ENCODE data around the gene LRRC37A.
"Not testable (repeated sequence)": the region's sequence is repeated elsewhere in the genome, so short reads cannot be mapped to it uniquely, and the experiment has no call there.

LRRC37A gene

DNA sequence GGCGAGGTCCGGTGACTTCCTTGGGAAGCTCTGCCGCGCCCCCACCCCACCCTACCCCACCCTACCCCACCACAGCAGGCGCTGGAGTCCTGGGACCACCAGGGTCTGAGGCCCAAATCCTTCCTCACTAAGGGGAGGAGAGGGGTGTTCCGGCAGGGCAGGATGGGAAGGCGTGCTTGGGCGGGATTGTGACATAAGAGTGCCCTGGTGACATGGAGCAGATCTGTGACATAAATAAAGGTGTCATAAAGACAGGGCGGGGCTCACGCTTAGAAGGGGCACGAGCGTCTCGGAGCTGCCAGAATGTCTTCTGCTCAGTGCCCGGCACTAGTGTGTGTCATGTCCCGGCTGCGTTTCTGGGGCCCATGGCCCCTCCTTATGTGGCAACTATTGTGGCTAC lies at the start of gene LRRC37A:
LRRC37A (plus strand) TSS at position 301 of the 400 bp plus-strand sequence; CDS start at position 304, 3 bp downstream.
- DNase-seq: not testable (repeated sequence)

DNA sequence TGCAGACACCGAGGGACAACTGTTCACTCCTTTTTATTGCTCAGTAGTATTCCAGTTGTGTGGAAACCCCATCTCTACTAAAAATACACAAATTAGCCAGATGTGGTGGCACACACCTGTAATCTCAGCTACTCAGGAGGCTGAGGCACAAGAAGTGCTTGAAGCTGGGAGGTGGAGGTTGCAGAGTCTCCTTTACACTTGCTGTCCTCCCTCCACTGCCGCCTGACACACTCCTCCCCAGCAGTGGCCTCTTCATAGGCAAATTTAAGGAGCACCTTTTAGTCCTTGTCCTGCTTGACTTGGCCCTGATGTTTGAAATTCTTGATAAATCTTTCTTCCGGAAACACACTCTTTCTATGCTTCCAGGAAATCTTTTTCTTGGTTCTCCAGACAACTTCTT lies 45.8 kb upstream of the LRRC37A start:
- DNase-seq: not testable (repeated sequence)

DNA sequence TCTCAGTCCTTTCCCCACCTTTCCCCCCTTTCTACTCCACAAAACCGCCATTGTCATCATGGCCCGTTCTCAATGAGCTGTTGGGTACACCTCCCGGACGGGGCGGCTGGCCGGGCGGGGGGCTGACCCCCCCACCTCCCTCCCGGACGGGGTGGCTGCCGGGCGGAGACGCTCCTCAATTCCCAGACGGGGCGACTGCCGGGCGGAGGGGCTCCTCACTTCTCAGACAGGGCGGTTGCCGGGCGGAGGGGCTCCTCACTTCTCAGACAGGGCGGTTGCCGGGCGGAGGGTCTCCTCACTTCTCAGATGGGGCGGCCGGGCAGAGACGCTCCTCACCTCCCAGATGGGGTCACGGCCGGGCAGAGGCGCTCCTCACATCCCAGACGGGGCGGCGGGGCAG lies 42.1 kb upstream of the LRRC37A start:
- DNase-seq: not testable (repeated sequence)

DNA sequence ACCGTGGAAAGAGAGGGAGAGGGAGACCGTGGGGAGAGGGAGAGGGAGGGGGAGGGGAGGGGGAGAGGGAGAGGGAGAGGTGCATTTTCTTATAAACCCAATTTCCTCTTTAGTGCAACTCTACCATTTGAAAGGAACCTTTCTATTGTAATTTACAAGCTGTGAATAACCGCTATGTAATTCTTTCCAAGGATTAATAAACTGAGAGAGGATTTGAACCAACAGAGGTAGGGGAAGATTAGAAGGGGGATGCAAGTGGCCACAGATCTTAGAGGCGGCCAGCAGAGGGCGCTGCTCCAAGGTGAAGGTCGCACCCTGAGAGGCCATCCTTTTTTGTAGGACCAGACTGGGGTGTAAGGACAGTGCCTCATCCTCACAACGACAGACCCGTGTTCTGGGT lies 41.2 kb upstream of the LRRC37A start:
- not testable (repeated sequence) for DNase-seq

DNA sequence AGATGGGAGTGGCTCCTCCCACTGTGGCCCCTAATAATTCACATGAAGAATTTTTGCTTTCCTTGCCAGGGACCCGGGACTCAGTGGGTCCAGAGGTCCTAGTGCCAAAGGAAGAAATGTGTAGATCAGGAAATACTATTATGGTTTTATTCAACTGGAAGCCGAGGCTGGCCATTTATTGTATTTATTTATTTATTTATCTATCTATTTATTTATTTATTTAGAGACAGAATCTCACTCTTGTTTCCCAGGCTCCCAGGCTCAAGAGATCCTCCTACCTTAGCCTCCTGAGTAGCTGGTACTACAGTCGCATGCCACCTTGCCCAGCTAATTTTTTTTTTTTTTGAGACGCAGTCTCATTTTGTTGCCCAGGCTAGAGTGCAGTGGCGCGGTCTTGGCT lies 40.7 kb upstream of the LRRC37A start:
- DNase-seq: not testable (repeated sequence)

DNA sequence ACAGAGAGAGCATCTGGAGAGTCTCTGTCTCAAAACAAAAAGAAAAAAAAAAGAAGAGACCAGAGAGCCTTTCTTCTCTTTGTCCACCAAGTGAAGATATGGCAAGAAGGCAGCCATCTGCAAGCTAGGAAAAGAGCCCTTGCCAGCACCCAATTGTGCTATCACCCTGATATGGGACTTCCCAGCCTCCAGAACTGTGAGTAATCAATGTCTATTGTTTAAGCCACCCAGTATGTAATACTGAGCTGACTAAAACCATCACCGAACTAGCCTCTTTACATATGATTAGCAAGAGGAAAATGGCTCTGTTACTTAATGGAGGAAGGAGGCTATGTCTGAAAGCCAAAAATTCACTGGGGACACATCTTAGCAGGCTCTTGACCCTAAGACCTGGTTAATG lies 38.6 kb upstream of the LRRC37A start:
- not testable (repeated sequence) for DNase-seq

DNA sequence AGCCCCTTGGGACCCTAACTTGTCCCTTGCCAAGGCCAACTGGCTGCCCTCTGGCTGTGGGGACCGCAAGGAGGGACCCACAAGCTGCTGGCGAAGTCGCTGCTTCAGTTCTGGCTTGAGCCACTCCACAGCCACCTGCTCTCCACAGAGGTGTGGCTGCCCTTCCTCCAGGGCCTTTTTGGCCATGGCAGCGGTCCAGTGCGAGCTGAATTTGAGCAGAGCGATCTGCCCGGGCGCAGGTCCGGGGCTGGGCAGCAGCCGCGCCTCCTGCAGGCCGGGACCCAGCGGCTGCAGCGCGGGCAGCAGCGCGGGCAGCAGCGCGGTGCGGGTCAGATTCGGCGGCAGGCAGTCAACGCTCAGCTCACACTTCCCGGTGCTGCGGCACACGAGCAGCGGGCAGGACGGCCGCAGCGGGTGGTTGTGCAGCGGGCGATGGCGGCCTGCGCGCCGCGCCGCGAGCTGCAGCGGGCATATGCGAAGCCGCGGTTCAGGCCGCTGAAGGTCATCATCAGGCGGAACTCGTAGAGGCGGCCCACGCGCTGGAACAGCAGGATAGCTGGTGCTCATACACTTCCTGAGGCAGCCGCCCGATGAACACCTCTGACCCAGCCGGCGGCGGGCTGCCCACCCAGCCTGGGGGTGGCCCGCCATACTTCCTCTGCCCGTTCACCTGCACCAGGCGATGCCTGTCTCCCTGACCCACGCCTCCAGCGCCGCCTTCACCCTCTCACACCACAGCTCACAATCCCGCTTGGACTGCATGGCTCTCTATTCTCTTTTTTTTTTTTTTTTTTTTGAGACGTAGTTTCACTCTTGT lies 34.9 kb upstream of the LRRC37A start:
- not testable (repeated sequence) for DNase-seq

DNA sequence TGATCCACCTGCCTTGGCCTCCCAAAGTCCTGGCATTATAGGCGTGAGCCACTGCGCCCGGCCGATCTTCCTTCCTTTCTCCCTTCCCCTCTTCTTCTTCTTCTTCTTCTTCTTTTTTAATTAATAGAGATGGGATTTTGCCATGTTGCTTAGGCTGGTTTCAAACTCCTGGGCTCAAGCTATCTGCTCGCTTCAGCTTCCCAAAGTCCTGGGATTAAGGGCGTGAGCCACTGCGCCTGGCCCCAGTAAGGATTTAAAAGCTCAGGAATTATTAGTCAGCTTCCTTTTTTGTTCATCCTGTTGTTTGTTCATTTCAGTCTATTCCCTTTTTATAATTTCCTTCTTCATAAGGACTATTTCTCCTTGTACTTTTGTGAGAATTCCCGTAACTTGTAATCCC lies 32.7 kb upstream of the LRRC37A start:
- no peak for DNase-seq

DNA sequence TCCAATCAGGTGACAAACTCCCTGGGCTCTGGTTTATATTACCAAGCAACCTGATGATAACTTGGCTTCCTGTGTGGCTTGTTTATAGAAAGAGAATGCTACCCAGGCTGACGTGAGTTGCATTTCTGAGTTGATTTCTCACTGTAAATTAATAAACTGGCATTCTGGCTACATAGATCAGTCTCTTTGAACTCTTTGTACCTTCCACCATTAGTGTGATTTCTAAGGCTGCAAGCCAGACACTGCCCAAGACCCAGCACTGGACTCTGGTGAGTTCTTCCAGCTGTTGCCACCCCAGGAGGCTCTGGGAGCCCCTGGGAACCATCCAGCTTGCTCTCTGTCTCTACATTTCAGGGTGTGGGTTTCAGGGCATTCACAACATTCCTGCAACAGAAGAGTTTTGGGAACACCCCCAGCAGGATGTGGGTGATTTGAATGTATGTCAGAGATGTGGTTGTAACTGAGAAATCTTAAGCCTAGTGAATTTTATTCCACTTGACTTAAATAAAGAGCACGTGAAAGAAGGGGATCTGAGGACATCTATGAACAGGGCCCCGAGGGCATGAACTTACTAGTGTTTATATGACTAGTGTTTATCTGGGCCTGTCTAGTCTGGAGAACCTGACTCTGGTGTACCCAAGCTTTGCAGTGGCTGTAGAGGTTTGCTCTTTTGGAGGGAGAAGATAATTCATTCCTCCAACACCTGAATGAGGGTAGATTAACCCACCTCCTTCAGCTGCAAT lies 30.3 kb upstream of the LRRC37A start:
- DNase-seq: no peak

DNA sequence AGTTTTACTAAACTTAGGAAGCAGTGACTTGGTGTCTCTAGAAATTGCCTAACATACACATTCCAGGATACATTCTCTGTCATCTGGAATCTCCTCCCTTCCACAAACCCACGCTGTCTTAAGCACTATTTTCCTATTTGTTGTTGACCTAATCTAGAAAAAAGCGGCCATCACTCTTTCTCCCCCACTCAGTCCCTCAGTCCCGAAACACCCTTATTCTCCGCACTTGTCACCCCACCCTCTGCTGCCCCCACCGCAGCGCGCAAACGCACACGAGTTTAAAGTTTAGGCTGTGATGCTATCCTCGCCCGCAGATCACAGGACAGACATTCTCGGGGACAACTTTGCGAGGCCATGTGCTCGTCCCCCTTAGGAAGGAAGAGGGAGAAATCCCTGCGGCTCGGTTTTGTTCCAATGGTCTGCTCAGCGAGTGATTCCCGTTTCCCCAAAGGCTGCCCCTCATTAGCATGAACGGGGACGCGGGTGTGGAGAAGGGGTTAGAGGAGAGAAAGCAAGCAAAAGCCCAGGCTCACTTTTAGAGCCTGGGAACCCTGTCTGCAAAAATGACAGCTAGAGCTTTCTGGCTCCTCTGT lies 28.8 kb upstream of the LRRC37A start:
- not testable (repeated sequence) for DNase-seq

DNA sequence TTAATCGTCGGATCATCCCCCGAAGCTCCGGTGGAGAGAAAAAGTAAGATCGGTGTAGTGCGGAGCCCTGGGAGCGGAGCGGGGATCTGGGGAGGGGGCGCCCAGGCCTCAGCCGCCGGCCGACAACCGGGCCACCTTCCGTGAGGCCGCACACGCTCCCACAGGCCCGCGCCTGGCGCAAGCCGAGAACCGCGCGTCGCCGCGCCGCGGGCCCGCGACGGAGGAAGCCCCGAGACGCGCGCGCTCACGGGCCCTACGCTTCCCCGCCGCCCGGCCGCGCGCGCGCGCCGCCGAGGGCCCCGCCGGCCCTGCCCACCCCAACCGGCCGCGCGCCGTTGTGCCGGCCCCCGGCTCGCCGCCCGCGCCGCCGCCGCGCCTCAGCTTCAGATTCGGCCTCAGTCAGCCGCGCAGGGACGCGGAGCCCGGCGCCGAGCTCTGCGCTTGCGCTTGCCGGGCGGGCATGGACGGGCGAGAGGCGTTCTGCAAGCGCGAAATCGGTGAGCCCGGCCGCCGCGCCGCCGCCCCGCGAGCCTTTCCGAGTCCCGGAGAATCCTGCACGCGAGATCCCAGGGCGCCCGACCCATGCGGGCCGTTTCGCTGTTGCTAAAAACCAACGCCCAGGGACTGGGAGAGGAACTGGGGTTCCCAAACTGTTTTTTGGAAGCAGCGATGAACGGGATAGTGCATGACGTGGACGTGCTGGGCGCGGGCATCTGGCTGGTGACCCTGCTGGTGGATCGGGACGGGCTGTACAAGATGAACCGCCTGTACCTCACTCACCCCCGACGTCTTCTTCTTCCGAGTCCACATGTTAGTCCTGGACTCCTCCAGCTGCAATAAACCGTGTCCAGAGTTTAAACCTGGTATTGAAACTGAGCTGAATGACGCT lies 28.0 kb upstream of the LRRC37A start:
- DNase-seq: peak; percentile 88

DNA sequence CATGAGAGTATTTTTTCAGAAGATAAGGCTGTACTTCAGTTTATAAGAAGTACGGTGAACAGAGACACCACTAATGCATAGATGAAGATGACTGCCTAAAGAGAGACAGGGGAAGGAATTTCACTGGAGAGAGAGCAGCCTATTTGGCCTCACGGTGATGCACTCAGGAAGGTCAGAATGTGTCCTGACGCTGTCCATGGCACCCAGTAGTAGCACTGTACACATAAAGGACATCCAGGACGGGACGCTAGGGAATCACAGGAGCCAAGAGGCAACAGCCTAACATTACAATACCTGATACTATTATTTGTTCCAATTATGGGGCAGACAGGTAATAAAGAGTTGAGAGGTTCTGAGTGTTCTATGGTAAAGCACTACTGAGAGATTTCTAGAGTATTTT lies 24.9 kb upstream of the LRRC37A start:
- no peak for DNase-seq

DNA sequence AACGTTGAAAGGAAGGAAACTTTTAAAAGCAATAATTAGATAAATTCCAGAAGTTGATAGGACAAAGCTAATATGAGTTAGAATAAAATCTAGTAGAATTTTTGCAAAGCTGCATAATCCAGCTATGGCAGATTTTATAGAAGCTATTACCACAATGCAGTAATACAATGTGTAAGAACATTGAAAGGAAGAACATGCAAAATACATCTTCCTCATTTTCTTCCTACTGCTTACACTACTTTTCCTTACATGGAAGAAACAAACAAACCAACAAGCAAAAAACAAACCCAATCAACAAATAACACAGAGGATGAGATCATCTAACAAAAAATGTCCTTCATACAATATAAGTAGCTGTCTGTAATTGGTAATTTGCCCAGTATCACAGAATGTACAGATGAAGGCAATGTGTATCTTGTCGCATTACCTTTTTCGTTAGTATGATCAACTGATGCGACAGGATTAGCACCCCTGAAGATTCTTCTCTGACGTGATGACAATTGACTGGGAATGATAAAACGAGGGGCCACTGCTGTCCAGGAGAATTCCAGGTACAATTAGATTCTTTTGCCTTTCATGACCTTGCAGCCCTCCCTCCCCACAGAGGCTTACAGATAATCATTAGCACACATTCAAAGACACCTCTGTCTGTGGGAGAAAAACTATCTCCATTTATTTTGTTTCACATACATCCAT lies 21.2 kb upstream of the LRRC37A start:
- no peak for DNase-seq

DNA sequence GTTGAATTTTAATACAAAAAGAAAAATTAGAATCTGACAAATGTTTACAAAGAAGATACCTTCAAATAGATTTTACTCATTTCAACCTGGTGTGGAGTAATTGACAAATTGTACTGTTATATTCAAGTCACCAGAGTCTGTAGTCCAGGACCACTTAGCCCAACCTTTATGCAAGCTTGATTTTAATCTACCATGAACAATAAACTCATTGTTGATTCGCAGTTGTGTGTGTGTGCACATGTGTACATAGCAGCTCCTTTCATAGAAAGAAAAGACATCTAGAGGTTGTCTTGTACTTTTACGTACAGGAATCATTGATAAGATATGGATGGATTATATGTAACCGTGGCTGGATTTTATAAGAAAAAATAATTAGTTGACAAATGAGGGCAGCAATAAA lies 20.7 kb upstream of the LRRC37A start:
- DNase-seq: no peak

DNA sequence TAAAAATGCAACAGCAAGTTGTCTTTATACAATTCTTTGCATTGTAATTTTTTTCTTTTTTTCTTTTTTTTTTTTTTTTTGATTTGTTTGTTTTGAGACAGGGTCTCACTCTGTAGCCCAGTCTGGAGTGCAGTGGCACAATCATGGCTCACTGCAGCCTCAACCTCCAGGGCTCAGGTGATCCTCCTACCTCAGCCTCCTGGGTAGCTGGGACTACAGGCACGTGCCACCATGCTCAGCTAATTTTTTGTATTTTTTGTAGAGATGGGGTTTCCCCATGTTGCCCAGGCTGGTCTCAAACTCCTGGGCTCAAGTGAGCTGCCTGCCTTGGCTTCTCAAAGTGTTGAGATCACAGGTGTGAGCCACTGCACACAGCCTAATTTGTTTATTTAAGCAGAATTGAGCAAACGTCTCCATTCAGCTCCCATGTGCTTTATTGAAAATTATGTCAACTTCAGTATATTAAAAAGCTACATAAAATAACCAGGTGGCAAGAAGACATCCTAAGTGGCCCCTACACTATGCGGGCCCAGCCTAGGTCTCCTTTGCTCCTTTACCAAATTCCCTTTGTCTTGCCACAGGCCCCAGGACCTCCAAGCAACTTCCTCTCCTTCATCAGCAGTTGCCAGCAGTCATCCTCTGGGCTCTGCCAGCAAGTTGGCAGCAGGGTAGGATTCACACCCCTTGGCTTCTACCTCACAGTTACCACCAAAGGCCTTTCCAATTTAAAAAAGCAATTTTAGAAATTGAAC lies 18.0 kb upstream of the LRRC37A start:
- DNase-seq: peak; percentile 33

DNA sequence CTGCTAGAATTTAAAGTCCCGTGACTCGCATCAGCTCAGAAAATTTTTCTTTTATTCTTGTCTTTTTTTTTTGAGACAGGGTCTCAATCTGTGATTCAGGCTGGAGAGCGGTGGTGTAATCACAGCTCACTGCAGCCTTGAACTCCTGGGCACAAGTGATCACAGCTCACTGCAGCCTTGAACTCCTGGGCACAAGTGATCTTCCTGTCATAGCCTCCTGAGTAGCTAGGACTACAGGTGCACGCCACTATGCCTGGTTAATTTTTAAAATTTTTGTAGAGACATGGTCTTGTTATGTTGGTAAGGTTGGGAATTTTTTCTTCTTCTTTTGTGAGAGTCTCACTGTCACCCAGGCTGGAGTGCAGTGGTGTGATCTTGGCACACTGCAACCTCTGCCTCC lies 13.6 kb upstream of the LRRC37A start:
- DNase-seq: not testable (repeated sequence)

DNA sequence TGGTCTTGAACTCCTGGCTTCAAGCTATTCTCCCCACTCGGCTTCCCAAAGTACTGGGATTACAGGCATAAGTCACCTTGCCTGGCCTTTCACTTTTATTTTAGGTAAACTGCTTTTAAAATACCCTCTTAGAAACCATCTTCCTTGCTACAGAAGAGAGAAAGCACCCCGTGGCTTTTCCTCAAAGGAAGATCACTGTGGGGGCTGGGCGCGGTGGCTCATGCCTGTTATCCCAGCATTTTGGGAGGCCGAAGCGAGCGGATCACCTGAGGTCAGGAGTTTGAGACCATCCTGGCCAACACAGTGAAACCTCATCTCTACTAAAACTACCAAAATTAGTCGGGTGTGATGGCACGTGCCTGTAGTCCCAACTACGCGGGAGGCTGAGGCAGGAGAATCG lies 12.3 kb upstream of the LRRC37A start:
- not testable (repeated sequence) for DNase-seq

DNA sequence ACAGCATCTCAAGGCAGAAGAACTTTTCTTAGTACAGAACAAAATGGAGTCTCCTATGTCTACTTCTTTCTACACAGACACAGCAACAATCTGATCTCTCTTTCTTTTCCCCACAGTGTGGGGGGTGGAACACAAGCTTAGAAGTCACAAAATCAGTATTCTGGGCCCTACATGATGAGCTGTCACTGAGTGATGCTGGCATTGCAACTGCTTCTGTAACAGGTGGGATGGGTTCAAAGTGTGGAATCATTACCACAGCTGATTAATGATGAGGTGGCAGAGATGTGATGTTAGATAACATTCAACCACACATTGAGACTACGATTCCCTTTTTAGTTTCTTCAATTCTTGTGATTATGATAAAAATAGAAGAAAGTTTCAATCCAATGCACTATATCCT lies 10.5 kb upstream of the LRRC37A start:
- not testable (repeated sequence) for DNase-seq

DNA sequence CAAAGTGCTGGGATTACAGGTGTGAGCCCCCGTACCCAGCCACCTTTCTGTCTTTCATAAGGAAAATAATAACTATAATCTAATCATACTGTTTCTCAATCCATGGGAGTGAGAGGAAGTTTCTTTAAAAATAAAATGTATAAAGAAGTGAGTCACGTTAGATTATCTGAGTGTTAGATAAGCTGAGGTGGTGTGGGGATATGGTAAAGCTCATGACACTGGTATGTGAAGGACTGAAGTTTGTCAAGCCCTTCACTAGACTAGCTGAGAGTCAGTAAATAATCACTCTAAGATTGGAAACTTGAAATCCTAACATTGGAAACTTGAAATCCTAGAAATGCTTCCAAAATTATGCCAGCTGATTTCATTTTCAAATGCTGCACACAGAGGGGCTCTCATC lies 9.4 kb upstream of the LRRC37A start:
- not testable (repeated sequence) for DNase-seq

DNA sequence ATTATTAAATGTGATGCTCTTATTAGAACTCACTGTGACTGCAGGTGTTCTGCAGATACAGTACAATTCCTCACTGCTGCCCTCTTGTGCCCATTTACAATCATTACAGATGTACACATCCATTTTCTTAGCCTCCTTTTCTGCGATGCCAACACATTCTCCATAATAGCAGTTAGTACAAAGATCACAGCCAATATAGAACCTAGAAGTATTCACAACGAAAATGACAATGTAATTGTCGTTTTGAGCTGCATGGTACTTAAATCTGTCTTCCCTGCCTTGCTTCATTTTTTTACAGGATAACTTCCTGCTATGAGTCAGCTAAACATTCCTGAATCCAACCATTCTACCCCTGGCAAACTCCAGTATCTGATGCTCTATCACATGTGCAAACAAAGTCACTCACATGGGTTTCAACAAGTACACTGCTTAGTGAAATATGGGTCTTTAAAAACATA lies 8.1 kb upstream of the LRRC37A start:
- DNase-seq: peak; percentile 57

DNA sequence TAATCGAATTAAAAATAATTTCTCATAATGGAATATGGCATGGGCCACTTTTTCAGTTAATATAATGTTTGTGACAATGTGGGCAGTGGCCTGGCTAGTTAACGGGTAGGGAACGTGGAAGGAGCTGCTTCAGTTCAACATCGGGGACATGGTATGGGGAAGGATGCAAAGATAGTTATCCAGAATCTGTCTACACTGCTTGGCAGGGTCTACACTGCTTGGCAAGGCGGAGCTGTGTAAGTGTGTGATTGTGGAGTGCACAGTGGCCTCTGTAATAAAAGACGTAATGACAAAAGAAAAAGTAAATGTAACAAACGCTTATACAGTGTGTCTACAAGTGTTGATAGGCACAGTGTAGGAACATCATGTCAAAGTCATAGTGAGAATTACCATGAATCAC lies 7.3 kb upstream of the LRRC37A start:
- not testable (repeated sequence) for DNase-seq
